Tibial nerve (tissue), 4 donors: ENCODE data around the gene PIK3AP1.

Source experiments
- CTCF ChIP-seq, 5 experiments: fragments of 200-600 bp in 3 of 5; fragments of 450-650 bp in 2 of 5; sonication (generic) in 3 of 5; IDR thresholded peaks; one replicate each; pipeline ENCODE4 v1.5.1; 2016 to 2019; ENCODE audit warnings: antibody characterized with exemption in 5 of 5, mild to moderate bottlenecking in 3 of 5, moderate library complexity in 2 of 5
- EP300 ChIP-seq, 2 donors: sonication (generic); formaldehyde crosslinking; IDR thresholded peaks; one replicate each; pipeline ENCODE4 v1.6.1; 2017; ENCODE audit warnings: antibody characterized with exemption in 2 of 2, mild to moderate bottlenecking in 1 of 2
- POLR2A ChIP-seq, 2 donors: fragments of 450-650 bp; IDR thresholded peaks; one replicate each; pipeline ENCODE4 v1.6.1; 2017; ENCODE audit warnings: antibody characterized with exemption in 2 of 2, mild to moderate bottlenecking in 2 of 2, moderate library complexity in 2 of 2

- TF ChIP-seq CTCF (IDR thresholded peaks at IDR 0.05) (no peak), POLR2A (IDR thresholded peaks at IDR 0.05) (no peak), EP300 (IDR thresholded peaks at IDR 0.05) (peak in 1 of 2 donors; percentile 23)
These were observed 20.4 kb upstream of the PIK3AP1 start for GRCh38 chr10:96740579-96741281.
